ENCODE results near the gene RIMS4.

RIMS4 gene

DNA sequence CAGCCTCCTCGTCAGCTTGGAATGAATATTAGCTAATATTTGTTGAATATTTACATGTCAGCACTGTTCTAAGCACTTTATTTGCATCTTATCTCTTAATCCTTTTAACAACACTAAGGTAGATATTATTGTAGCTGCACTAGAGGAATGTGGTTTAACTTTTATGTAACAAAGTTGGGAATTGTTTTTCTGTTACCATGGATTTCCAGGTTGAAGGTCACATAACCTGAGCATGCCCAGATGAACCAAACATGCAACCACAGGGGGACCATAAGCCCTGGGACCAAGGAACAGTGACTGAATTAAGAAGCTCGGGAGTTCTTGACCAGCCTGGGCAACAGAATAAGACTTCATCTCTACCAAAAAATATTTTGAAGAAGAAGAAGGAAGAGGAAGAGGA, 46.1 kb upstream of the RIMS4 start:
- Histone ChIP-seq H3K9me2 (replicated peaks; ENCODE audit: control insufficient read depth, low read length) (no peaks in the 10 kb centered on the region), H4K20me1 (ENCODE audit: control insufficient read depth, insufficient read depth, low read depth, low read length) (no peaks in the 10 kb centered on the region), H3K27me3 (ENCODE audit: control insufficient read depth, low read length) (no peaks in the 10 kb centered on the region), H3K4me1 (ENCODE audit: control insufficient read depth, low read length) (peaks cover 18% of the 10 kb centered on the region), H3F3A (ENCODE audit: control insufficient read depth, insufficient read depth) (no peaks in the 10 kb centered on the region; the same call in 1 of the 2 replicates), H3K79me2 (ENCODE audit: control insufficient read depth, low read length) (no peaks in the 10 kb centered on the region), H3K27ac (ENCODE audit: low read depth, low read length) (peak overlapping the region; percentile 73), H3K36me3 (ENCODE audit: control insufficient read depth, low read length) (peaks cover 8% of the 10 kb centered on the region), H3K9me3 (ENCODE audit: control insufficient read depth, insufficient read depth, low read length) (peaks cover 17% of the 10 kb centered on the region), H3K4me2 (ENCODE audit: low read length) (no peak overlapping the region), H3K4me3 (ENCODE audit: low read length) (no peak overlapping the region)
- TF ChIP-seq EZH2phosphoT487 (IDR thresholded peaks at IDR 0.05; ENCODE audit: borderline replicate concordance, low read length) (no peak), CTCF (IDR thresholded peaks at IDR 0.05; ENCODE audit: low read depth, low read length, poor library complexity, severe bottlenecking) (no peak)

- no peak for TF ChIP-seq CTCF (IDR thresholded peaks at IDR 0.05; ENCODE audit: low read depth, low read length, poor library complexity, severe bottlenecking)
- no peak for TF ChIP-seq EZH2phosphoT487 (IDR thresholded peaks at IDR 0.05; ENCODE audit: borderline replicate concordance, low read length)
- Histone ChIP-seq H3K9me2 (replicated peaks; ENCODE audit: control insufficient read depth, low read length) (no peaks in the 10 kb centered on the region), H3K4me1 (ENCODE audit: control insufficient read depth, low read length) (peaks cover 3% of the 10 kb centered on the region)
Measured at GRCh38 chr20:44851545-44851944, 41.2 kb upstream of the RIMS4 start.

GRCh38 chr20:44850837-44851236, 40.5 kb upstream of the RIMS4 start:
- no peak overlapping the region for H3K27ac ChIP-seq (ENCODE audit: low read depth, low read length)
- H3K9me3 ChIP-seq (ENCODE audit: control insufficient read depth, insufficient read depth, low read length): no peaks in the 10 kb centered on the region
- H3K4me2 ChIP-seq (ENCODE audit: low read length): no peak overlapping the region
- H3K9me2 ChIP-seq (replicated peaks; ENCODE audit: control insufficient read depth, low read length): no peaks in the 10 kb centered on the region
- no peaks in the 10 kb centered on the region for H3F3A ChIP-seq (ENCODE audit: control insufficient read depth, insufficient read depth)
- H3K4me3 ChIP-seq (ENCODE audit: low read length): no peak overlapping the region
- H3K27me3 ChIP-seq (ENCODE audit: control insufficient read depth, low read length): peaks cover 4% of the 10 kb centered on the region; the same call in 1 of the 2 replicates
- TF ChIP-seq EZH2phosphoT487 (IDR thresholded peaks at IDR 0.05; ENCODE audit: borderline replicate concordance, low read length): no peak
- TF ChIP-seq CTCF (IDR thresholded peaks at IDR 0.05; ENCODE audit: low read depth, low read length, poor library complexity, severe bottlenecking): no peak
- H3K36me3 ChIP-seq (ENCODE audit: control insufficient read depth, low read length): no peaks in the 10 kb centered on the region
- H4K20me1 ChIP-seq (ENCODE audit: control insufficient read depth, insufficient read depth, low read depth, low read length): no peaks in the 10 kb centered on the region
- no peaks in the 10 kb centered on the region for H3K79me2 ChIP-seq (ENCODE audit: control insufficient read depth, low read length)
- no peaks in the 10 kb centered on the region for H3K4me1 ChIP-seq (ENCODE audit: control insufficient read depth, low read length)

More at GRCh38 chr20:44851545-44851944, 41.2 kb upstream of the RIMS4 start:
- Histone ChIP-seq H4K20me1 (ENCODE audit: control insufficient read depth, insufficient read depth, low read depth, low read length) (no peaks in the 10 kb centered on the region), H3F3A (ENCODE audit: control insufficient read depth, insufficient read depth) (no peaks in the 10 kb centered on the region), H3K27me3 (ENCODE audit: control insufficient read depth, low read length) (peaks cover 4% of the 10 kb centered on the region; the same call in 1 of the 2 replicates), H3K4me3 (ENCODE audit: low read length) (no peak overlapping the region), H3K36me3 (ENCODE audit: control insufficient read depth, low read length) (no peaks in the 10 kb centered on the region), H3K4me2 (ENCODE audit: low read length) (no peak overlapping the region), H3K9me3 (ENCODE audit: control insufficient read depth, insufficient read depth, low read length) (peaks cover 4% of the 10 kb centered on the region), H3K27ac (ENCODE audit: low read depth, low read length) (no peak overlapping the region), H3K79me2 (ENCODE audit: control insufficient read depth, low read length) (no peaks in the 10 kb centered on the region)

All from DOHH2 (cell line).